Measurements from ENCODE around the gene CEP295NL. TPM values are rescaled to one million over a fixed set of nuclear protein-coding genes. Genes with fewer than 3 reads are reported as not detected.
"Not testable (repeated sequence)": the region's sequence is repeated elsewhere in the genome, so short reads cannot be mapped to it uniquely, and the experiment has no call there.

CEP295NL gene
- total RNA-seq = 1.6 TPM

GRCh38 chr17:78903101-78903779 lies at the start of gene CEP295NL:
Gene CEP295NL, minus strand, starts transcription at chr17:78903201. Its CDS starts 1,373 bp downstream, at chr17:78901828.
- Histone ChIP-seq H3K9me3 (ENCODE audit: control insufficient read depth in 3 of 3, low read length in 3 of 3) (no peaks in the 10 kb centered on the region), H3K36me3 (ENCODE audit: control insufficient read depth in 3 of 3, insufficient read depth in 3 of 3, low read length in 3 of 3) (peaks cover 0 to 7% (median 0%) of the 10 kb centered on the region in 3 donors), H3K4me3 (ENCODE audit: low read length in 3 of 3) (no peak within 1 kb of the TSS), H3K4me1 (ENCODE audit: control insufficient read depth in 3 of 3, insufficient read depth in 3 of 3, low read length in 3 of 3) (peaks cover 14 to 17% (median 16%) of the 10 kb centered on the region in 3 donors), H3K27ac (ENCODE audit: low read depth, low read length) (no peak within 1 kb of the TSS), H3K9ac (ENCODE audit: low read depth in 1 of 3, low read length in 3 of 3) (no peak within 1 kb of the TSS), H3K27me3 (ENCODE audit: control insufficient read depth in 3 of 3, insufficient read depth in 3 of 3, low read length in 3 of 3) (no peaks in the 10 kb centered on the region)

GRCh38 chr17:78952706-78953105 lies 49.7 kb upstream of the CEP295NL start:
- peaks cover 7 to 11% (median 8%) of the 10 kb centered on the region in 3 donors for H3K9me3 ChIP-seq (ENCODE audit: control insufficient read depth in 3 of 3, low read length in 3 of 3)
- H3K4me1 ChIP-seq (ENCODE audit: control insufficient read depth in 3 of 3, insufficient read depth in 3 of 3, low read length in 3 of 3) = peaks cover 0 to 6% (median 2%) of the 10 kb centered on the region in 3 donors
- H3K9ac ChIP-seq (ENCODE audit: low read depth in 1 of 3, low read length in 3 of 3) = no peak overlapping the region
- peaks cover 0 to 2% (median 0%) of the 10 kb centered on the region in 3 donors for H3K27me3 ChIP-seq (ENCODE audit: control insufficient read depth in 3 of 3, insufficient read depth in 3 of 3, low read length in 3 of 3)
- no peaks in the 10 kb centered on the region for H3K36me3 ChIP-seq (ENCODE audit: control insufficient read depth in 3 of 3, insufficient read depth in 3 of 3, low read length in 3 of 3)
- no peak overlapping the region for H3K27ac ChIP-seq (ENCODE audit: low read depth, low read length)
- no peak overlapping the region for H3K4me3 ChIP-seq (ENCODE audit: low read length in 3 of 3)

DNA sequence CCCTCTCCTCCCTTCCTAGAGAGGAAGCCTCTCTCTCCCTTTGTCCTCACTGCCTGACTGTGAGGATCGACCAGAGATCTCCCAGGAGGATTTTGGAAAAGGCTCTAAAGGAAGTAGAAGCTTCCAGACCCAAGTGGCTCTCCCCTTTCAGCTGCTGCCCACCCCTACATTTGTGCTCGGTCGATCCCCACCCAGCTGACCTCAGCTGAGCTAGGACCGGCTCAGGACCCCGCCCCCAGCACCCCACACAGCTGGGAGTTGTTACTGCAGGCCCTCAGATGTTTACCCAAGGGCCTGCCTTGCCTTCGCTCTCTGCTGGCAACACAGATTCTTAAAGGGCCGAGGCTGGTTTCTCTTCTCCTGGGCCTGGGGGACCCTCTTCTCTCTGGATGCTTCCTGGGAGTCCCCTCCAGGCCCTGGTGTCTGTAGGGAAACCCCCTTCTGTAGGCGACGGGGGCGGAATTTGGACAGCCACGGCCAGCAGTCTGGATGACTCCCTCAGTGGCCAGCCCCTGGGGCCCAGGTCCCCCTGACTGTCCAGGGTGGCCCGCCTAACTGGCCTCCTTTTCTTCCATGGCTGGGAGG lies 49.1 kb upstream of the CEP295NL start:
- Histone ChIP-seq H3K4me3 (ENCODE audit: low read length in 3 of 3) (no peak overlapping the region), H3K27ac (ENCODE audit: low read depth, low read length) (no peak overlapping the region)

DNA sequence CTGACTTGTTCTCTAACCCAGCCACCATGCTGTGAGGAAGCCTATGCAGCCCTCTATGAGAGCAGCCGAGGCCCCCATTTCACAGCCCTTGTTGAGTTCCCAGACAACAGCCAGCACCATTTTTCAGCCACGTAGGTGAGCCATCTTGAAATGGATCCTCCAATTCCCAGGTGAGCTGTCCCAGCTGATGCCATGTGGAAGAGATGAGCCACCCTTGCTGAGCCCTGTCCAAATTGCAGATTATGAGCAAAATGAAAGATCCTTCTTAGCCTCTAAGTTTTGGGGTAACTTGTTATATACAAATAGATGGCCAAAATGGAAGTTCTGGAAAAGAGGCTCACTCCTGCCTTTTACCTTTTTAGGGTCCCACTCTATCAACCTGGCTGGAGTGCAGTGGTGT lies 47.9 kb upstream of the CEP295NL start:
- no peaks in the 10 kb centered on the region for H3K36me3 ChIP-seq (ENCODE audit: control insufficient read depth in 3 of 3, insufficient read depth in 3 of 3, low read length in 3 of 3)
- no peak overlapping the region for H3K4me3 ChIP-seq (ENCODE audit: low read length in 3 of 3)
- no peak overlapping the region for H3K27ac ChIP-seq (ENCODE audit: low read depth, low read length)
- H3K9ac ChIP-seq (ENCODE audit: low read depth in 1 of 3, low read length in 3 of 3) = no peak overlapping the region
- H3K27me3 ChIP-seq (ENCODE audit: control insufficient read depth in 3 of 3, insufficient read depth in 3 of 3, low read length in 3 of 3) = peaks cover 0 to 2% (median 0%) of the 10 kb centered on the region in 3 donors
- H3K9me3 ChIP-seq (ENCODE audit: control insufficient read depth in 3 of 3, low read length in 3 of 3) = peaks cover 7 to 11% (median 8%) of the 10 kb centered on the region in 3 donors
- peaks cover 0 to 6% (median 2%) of the 10 kb centered on the region in 3 donors for H3K4me1 ChIP-seq (ENCODE audit: control insufficient read depth in 3 of 3, insufficient read depth in 3 of 3, low read length in 3 of 3)

More for the DNA sequence above, 49.1 kb upstream of the CEP295NL start:
- Histone ChIP-seq H3K4me1 (ENCODE audit: control insufficient read depth in 3 of 3, insufficient read depth in 3 of 3, low read length in 3 of 3) (peaks cover 0 to 6% (median 2%) of the 10 kb centered on the region in 3 donors), H3K36me3 (ENCODE audit: control insufficient read depth in 3 of 3, insufficient read depth in 3 of 3, low read length in 3 of 3) (no peaks in the 10 kb centered on the region), H3K9ac (ENCODE audit: low read depth in 1 of 3, low read length in 3 of 3) (no peak overlapping the region), H3K9me3 (ENCODE audit: control insufficient read depth in 3 of 3, low read length in 3 of 3) (peaks cover 7 to 11% (median 8%) of the 10 kb centered on the region in 3 donors), H3K27me3 (ENCODE audit: control insufficient read depth in 3 of 3, insufficient read depth in 3 of 3, low read length in 3 of 3) (peaks cover 0 to 2% (median 0%) of the 10 kb centered on the region in 3 donors)

- H3K4me3 ChIP-seq (ENCODE audit: low read length in 3 of 3) = no peak overlapping the region
- peaks cover 0 to 11% (median 10%) of the 10 kb centered on the region in 3 donors for H3K27me3 ChIP-seq (ENCODE audit: control insufficient read depth in 3 of 3, insufficient read depth in 3 of 3, low read length in 3 of 3)
- no peaks in the 10 kb centered on the region for H3K36me3 ChIP-seq (ENCODE audit: control insufficient read depth in 3 of 3, insufficient read depth in 3 of 3, low read length in 3 of 3)
- H3K9ac ChIP-seq (ENCODE audit: low read depth in 1 of 3, low read length in 3 of 3) = no peak overlapping the region
- no peak overlapping the region for H3K27ac ChIP-seq (ENCODE audit: low read depth, low read length)
- peaks cover 7 to 11% (median 8%) of the 10 kb centered on the region in 3 donors for H3K9me3 ChIP-seq (ENCODE audit: control insufficient read depth in 3 of 3, low read length in 3 of 3)
- H3K4me1 ChIP-seq (ENCODE audit: control insufficient read depth in 3 of 3, insufficient read depth in 3 of 3, low read length in 3 of 3) = peaks cover 0 to 4% (median 0%) of the 10 kb centered on the region in 3 donors
Observed at GRCh38 chr17:78947235-78948149, 44.5 kb upstream of the CEP295NL start.

- Histone ChIP-seq H3K4me1 (ENCODE audit: control insufficient read depth in 3 of 3, insufficient read depth in 3 of 3, low read length in 3 of 3) (peaks cover 0 to under 1% (median 0%) of the 10 kb centered on the region in 3 donors), H3K27me3 (ENCODE audit: control insufficient read depth in 3 of 3, insufficient read depth in 3 of 3, low read length in 3 of 3) (peaks cover 0 to 11% (median 10%) of the 10 kb centered on the region in 3 donors), H3K9me3 (ENCODE audit: control insufficient read depth in 3 of 3, low read length in 3 of 3) (peaks cover 7 to 11% (median 8%) of the 10 kb centered on the region in 3 donors), H3K4me3 (ENCODE audit: low read length in 3 of 3) (no peak overlapping the region), H3K9ac (ENCODE audit: low read depth in 1 of 3, low read length in 3 of 3) (no peak overlapping the region), H3K27ac (ENCODE audit: low read depth, low read length) (no peak overlapping the region), H3K36me3 (ENCODE audit: control insufficient read depth in 3 of 3, insufficient read depth in 3 of 3, low read length in 3 of 3) (no peaks in the 10 kb centered on the region)
Observed at GRCh38 chr17:78946631-78947030, 43.6 kb upstream of the CEP295NL start.

DNA sequence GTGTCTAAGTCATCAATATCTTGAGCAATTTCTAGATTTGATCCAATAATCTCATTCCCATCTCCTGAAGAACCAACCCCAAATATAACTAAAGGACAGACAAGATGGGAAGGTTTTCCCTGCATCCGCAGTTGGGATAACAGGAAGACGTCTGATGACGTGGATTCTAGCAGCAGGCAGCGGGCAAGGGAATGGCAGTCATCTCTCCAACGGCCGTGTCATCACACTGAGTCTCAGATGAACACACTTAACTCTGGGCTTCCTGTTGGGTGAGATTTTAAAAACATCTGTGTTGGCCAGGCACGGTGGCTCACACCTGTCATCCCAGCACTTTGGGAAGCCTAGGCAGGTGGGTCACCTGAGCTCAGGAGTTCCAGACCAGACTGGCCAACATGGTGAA lies 43.1 kb upstream of the CEP295NL start:
- no peak overlapping the region for H3K4me3 ChIP-seq (ENCODE audit: low read length in 3 of 3)
- H3K4me1 ChIP-seq (ENCODE audit: control insufficient read depth in 3 of 3, insufficient read depth in 3 of 3, low read length in 3 of 3) = no peaks in the 10 kb centered on the region
- no peak overlapping the region for H3K27ac ChIP-seq (ENCODE audit: low read depth, low read length)
- no peaks in the 10 kb centered on the region for H3K36me3 ChIP-seq (ENCODE audit: control insufficient read depth in 3 of 3, insufficient read depth in 3 of 3, low read length in 3 of 3)
- H3K9ac ChIP-seq (ENCODE audit: low read depth in 1 of 3, low read length in 3 of 3) = no peak overlapping the region
- H3K9me3 ChIP-seq (ENCODE audit: control insufficient read depth in 3 of 3, low read length in 3 of 3) = peaks cover 7 to 11% (median 7%) of the 10 kb centered on the region in 3 donors
- H3K27me3 ChIP-seq (ENCODE audit: control insufficient read depth in 3 of 3, insufficient read depth in 3 of 3, low read length in 3 of 3) = peaks cover 0 to 11% (median 10%) of the 10 kb centered on the region in 3 donors

GRCh38 chr17:78945455-78945854 lies 42.5 kb upstream of the CEP295NL start:
- not testable (repeated sequence) for H3K9me3 ChIP-seq (ENCODE audit: control insufficient read depth in 3 of 3, low read length in 3 of 3)

GRCh38 chr17:78944956-78945355 lies 42.0 kb upstream of the CEP295NL start:
- H3K4me3 ChIP-seq (ENCODE audit: low read length in 3 of 3) = no peak overlapping the region
- no peak overlapping the region for H3K27ac ChIP-seq (ENCODE audit: low read depth, low read length)
- H3K27me3 ChIP-seq (ENCODE audit: control insufficient read depth in 3 of 3, insufficient read depth in 3 of 3, low read length in 3 of 3) = peaks cover 0 to 11% (median 10%) of the 10 kb centered on the region in 3 donors
- H3K9ac ChIP-seq (ENCODE audit: low read depth in 1 of 3, low read length in 3 of 3) = no peak overlapping the region
- H3K9me3 ChIP-seq (ENCODE audit: control insufficient read depth in 3 of 3, low read length in 3 of 3) = peaks cover 0 to 1% (median 1%) of the 10 kb centered on the region in 3 donors
- H3K4me1 ChIP-seq (ENCODE audit: control insufficient read depth in 3 of 3, insufficient read depth in 3 of 3, low read length in 3 of 3) = peaks cover 0 to 3% (median under 1%) of the 10 kb centered on the region in 3 donors
- H3K36me3 ChIP-seq (ENCODE audit: control insufficient read depth in 3 of 3, insufficient read depth in 3 of 3, low read length in 3 of 3) = no peaks in the 10 kb centered on the region

More at GRCh38 chr17:78945455-78945854, 42.5 kb upstream of the CEP295NL start:
- not testable (repeated sequence) for H3K36me3 ChIP-seq (ENCODE audit: control insufficient read depth in 3 of 3, insufficient read depth in 3 of 3, low read length in 3 of 3); H3K27ac ChIP-seq (ENCODE audit: low read depth, low read length); H3K4me1 ChIP-seq (ENCODE audit: control insufficient read depth in 3 of 3, insufficient read depth in 3 of 3, low read length in 3 of 3); H3K9ac ChIP-seq (ENCODE audit: low read depth in 1 of 3, low read length in 3 of 3); H3K4me3 ChIP-seq (ENCODE audit: low read length in 3 of 3)
- peaks cover 0 to 11% (median 10%) of the 10 kb centered on the region in 3 donors for H3K27me3 ChIP-seq (ENCODE audit: control insufficient read depth in 3 of 3, insufficient read depth in 3 of 3, low read length in 3 of 3)
